PC-9 (cell line): ENCODE data around the gene CNTNAP2. TPM values are rescaled to one million over a fixed set of nuclear protein-coding genes. Genes with fewer than 3 reads are reported as not detected.

Experiments
- BruUV-seq: library from RNA; stranded (reverse); fragments of 400-500 nt; replicated peaks from 2 replicates; lab custom pipeline; 2021; lab: Mats Ljungman, UMichigan
- CTCF ChIA-PET: fragments of 300-600 bp; sonication (Branson Sonifier 250); formaldehyde crosslinking; loops from one replicate; lab custom pipeline; 2022; ENCODE audit warnings: antibody characterized with exemption; lab: Charles Lee
- POLR2A ChIA-PET: fragments of 300-600 bp; sonication (Branson Sonifier 250); formaldehyde crosslinking; loops from one replicate; lab custom pipeline; 2022; ENCODE audit warnings: antibody characterized with exemption; ENCODE audit not compliant: unreplicated experiment; lab: Charles Lee
- DNase-seq, 2 experiments: peaks; one replicate each; pipeline versions ENCODE4 v3.0.0 to v3.0.0-alpha.2; 2015 to 2022; ENCODE audit warnings: mixed read lengths in 1 of 2
- H2AFZ ChIP-seq: fragments of 200-600 bp; sonication (generic); 2 replicates; pipeline ENCODE4 v1.8.1; 2017; ENCODE audit warnings: antibody characterized with exemption
- H3F3A ChIP-seq: fragments of 200-600 bp; sonication (generic); 2 replicates; pipeline ENCODE4 v1.8.1; 2017; ENCODE audit warnings: antibody characterized with exemption, mild to moderate bottlenecking, low read depth; ENCODE audit not compliant: insufficient read depth
- H3K27ac ChIP-seq: fragments of 200-600 bp; sonication (generic); 2 replicates; pipeline ENCODE4 v1.6.1; 2016; ENCODE audit warnings: mixed run types
- H3K27me3 ChIP-seq: fragments of 200-600 bp; sonication (generic); 2 replicates; pipeline ENCODE4 v1.6.1; 2016; ENCODE audit warnings: low read depth, mixed run types; ENCODE audit not compliant: insufficient read depth
- H3K36me3 ChIP-seq: fragments of 200-600 bp; sonication (generic); 2 replicates; pipeline ENCODE4 v1.6.1; 2016; ENCODE audit warnings: low read depth, mixed run types
- H3K4me1 ChIP-seq: fragments of 200-600 bp; sonication (generic); replicated peaks from 2 replicates; pipeline ENCODE4 v1.6.1; 2016; ENCODE audit warnings: mixed run types; ENCODE audit not compliant: insufficient read depth
- H3K4me2 ChIP-seq: fragments of 200-600 bp; sonication (generic); 2 replicates; pipeline ENCODE4 v1.6.1; 2017; ENCODE audit warnings: mixed run types
- H3K4me3 ChIP-seq: fragments of 200-600 bp; sonication (generic); 2 replicates; pipeline ENCODE4 v1.6.1; 2016; ENCODE audit warnings: mixed run types
- H3K79me2 ChIP-seq: fragments of 200-600 bp; sonication (generic); 2 replicates; pipeline ENCODE4 v1.6.1; 2017; ENCODE audit warnings: low read depth, mixed run types
- H3K9me2 ChIP-seq: fragments of 200-600 bp; sonication (generic); 2 replicates; pipeline ENCODE4 v1.8.1; 2017; ENCODE audit warnings: mild to moderate bottlenecking; ENCODE audit not compliant: insufficient read depth
- H3K9me3 ChIP-seq: fragments of 200-600 bp; sonication (generic); 2 replicates; pipeline ENCODE4 v1.8.1; 2016; ENCODE audit warnings: low read depth; ENCODE audit not compliant: insufficient read depth
- H4K20me1 ChIP-seq: fragments of 200-600 bp; sonication (generic); 2 replicates; pipeline ENCODE4 v1.8.1; 2017; ENCODE audit not compliant: insufficient read depth
- CTCF ChIP-seq: fragments of 200-600 bp; sonication (generic); conservative IDR thresholded peaks from 2 replicates; pipeline ENCODE4 v1.6.1; 2017; ENCODE audit warnings: mixed run types, antibody characterized with exemption, mild to moderate bottlenecking, moderate library complexity
- EZH2 ChIP-seq: fragments of 200-600 bp; sonication (generic); IDR thresholded peaks from 2 replicates; pipeline ENCODE4 v1.8.0; 2017; ENCODE audit warnings: antibody characterized with exemption, low read depth
- intact Hi-C: fragments of 100-400 bp; cut with micrococcal nuclease; formaldehyde crosslinking; loops from one replicate; pipeline ENCODE4 v1.10.0; 2022; ENCODE audit not compliant: unreplicated experiment
- total RNA-seq: library from RNA; stranded (reverse); gene quantifications from 2 replicates; pipeline ENCODE4 v1.2.3, GENCODE V29; 2021

The CNTNAP2 gene
- total RNA-seq, 1 experiment from 2014 or later, result not detected

GRCh38 chr7:147265528-147265927 lies 1148.9 kb downstream of the CNTNAP2 start:
- H3K4me1 ChIP-seq, result no peaks in the 10 kb centered on the region
- intact Hi-C loops, result no loop called here
- H3K36me3 ChIP-seq, result no peaks in the 10 kb centered on the region
- H3K4me2 ChIP-seq, result no peak overlapping the region
- BruUV-seq, result no TSS peak
- H3K4me3 ChIP-seq, result no peak overlapping the region
- no peaks in the 10 kb centered on the region for H3K79me2 ChIP-seq
- no peak overlapping the region for H2AFZ ChIP-seq
- no peaks in the 10 kb centered on the region for H3K9me2 ChIP-seq
- H4K20me1 ChIP-seq, result no peaks in the 10 kb centered on the region
- ChIA-PET POLR2A (no interaction called here), CTCF (no interaction called here)
- no peaks in the 10 kb centered on the region for H3F3A ChIP-seq
- H3K9me3 ChIP-seq, result no peaks in the 10 kb centered on the region
- DNase-seq, result no peak
- no peak overlapping the region for H3K27ac ChIP-seq
- TF ChIP-seq CTCF (no peak), EZH2 (no peak)
- no peaks in the 10 kb centered on the region for H3K27me3 ChIP-seq

GRCh38 chr7:147276106-147276505 lies 1159.5 kb downstream of the CNTNAP2 start:
- H3K4me2 ChIP-seq, result no peak overlapping the region
- BruUV-seq, result no TSS peak
- intact Hi-C loops, result no loop called here
- H3K9me3 ChIP-seq, result no peaks in the 10 kb centered on the region
- H3K4me3 ChIP-seq, result no peak overlapping the region
- H3K36me3 ChIP-seq, result no peaks in the 10 kb centered on the region
- TF ChIP-seq EZH2 (no peak), CTCF (no peak)
- H3F3A ChIP-seq, result no peaks in the 10 kb centered on the region
- no peaks in the 10 kb centered on the region for H4K20me1 ChIP-seq
- CTCF ChIA-PET, result no interaction called here
- no peaks in the 10 kb centered on the region for H3K79me2 ChIP-seq
- no peaks in the 10 kb centered on the region for H3K9me2 ChIP-seq
- no peak for DNase-seq
- POLR2A ChIA-PET, result no interaction called here
- no peak overlapping the region for H2AFZ ChIP-seq
- no peaks in the 10 kb centered on the region for H3K27me3 ChIP-seq
- no peak overlapping the region for H3K27ac ChIP-seq
- no peaks in the 10 kb centered on the region for H3K4me1 ChIP-seq

- H3K79me2 ChIP-seq, result no peaks in the 10 kb centered on the region
- no peaks in the 10 kb centered on the region for H3K9me3 ChIP-seq
- no peak overlapping the region for H3K4me2 ChIP-seq
- H3F3A ChIP-seq, result no peaks in the 10 kb centered on the region
- intact Hi-C loops, result no loop called here
- H3K27me3 ChIP-seq, result no peaks in the 10 kb centered on the region
- no peak for DNase-seq
- H3K4me1 ChIP-seq, result no peaks in the 10 kb centered on the region
- no TSS peak for BruUV-seq
- H3K9me2 ChIP-seq, result no peaks in the 10 kb centered on the region
- H3K27ac ChIP-seq, result no peak overlapping the region
- CTCF ChIA-PET, result no interaction called here
- H3K36me3 ChIP-seq, result no peaks in the 10 kb centered on the region
- POLR2A ChIA-PET, result no interaction called here
- TF ChIP-seq EZH2 (no peak), CTCF (no peak)
- H4K20me1 ChIP-seq, result no peaks in the 10 kb centered on the region
- no peak overlapping the region for H3K4me3 ChIP-seq
- H2AFZ ChIP-seq, result 0 out of 2 replicates have a peak overlapping the region, but pooled peaks have one; percentile 48
Observed at GRCh38 chr7:147276783-147277370, 1160.3 kb downstream of the CNTNAP2 start.
